Measurements from ENCODE around the gene AP4S1.

GRCh38 chr14:31036552-31036951 is 11.1 kb downstream of the AP4S1 start:
- TF ChIP-seq OVOL3 (tag by site-specific recombination; IDR thresholded peaks at IDR 0.05) (no peak), ZNF266 (tag by site-specific recombination; IDR thresholded peaks at IDR 0.05; ENCODE audit: low read depth) (no peak), MZF1 (tag by site-specific recombination; IDR thresholded peaks at IDR 0.05; ENCODE audit: borderline replicate concordance) (no peak)

All from HEK293 (cell line).